ENCODE measurements around the gene TADA2A.

- TF ChIP-seq CTCF (conservative IDR thresholded peaks at IDR 0.05; ENCODE audit: low read length) (no peak), EZH2phosphoT487 (IDR thresholded peaks at IDR 0.05; ENCODE audit: borderline replicate concordance, low read depth, low read length) (no peak)
Observed at GRCh38 chr17:37488009-37488604, 81.4 kb downstream of the TADA2A start.
